ENCODE data around the gene CACNG8. TPM values are rescaled to one million over a fixed set of nuclear protein-coding genes. Genes with fewer than 3 reads are reported as not detected.

CACNG8 gene
- total and polyA plus RNA-seq, 7 donors, result under 0.01 to 0.03 TPM; not detected in 5

DNA sequence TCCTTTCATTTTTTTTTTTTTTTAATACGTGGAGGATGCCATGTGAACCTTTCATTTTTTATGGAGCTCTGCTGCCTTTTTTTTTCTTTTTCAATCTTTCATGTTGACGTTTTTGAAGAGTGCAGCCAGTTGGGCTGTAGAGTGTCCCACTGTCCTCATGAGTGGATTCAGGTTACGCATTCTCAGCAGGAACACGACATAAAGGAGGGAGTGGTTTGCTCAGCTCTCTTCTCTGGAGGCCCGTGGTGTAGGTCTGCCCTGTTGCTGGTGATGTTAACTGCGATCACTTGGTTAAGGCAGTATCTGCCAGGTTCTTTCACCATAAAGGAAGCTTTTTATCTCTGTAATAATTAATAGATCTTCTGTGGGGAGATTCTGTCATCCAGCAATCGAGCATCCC lies 26.7 kb upstream of the CACNG8 start:
- Histone ChIP-seq H3K27ac (no peak overlapping the region), H3K36me3 (no peaks in the 10 kb centered on the region), H3K4me3 (no peak overlapping the region), H3K9me3 (no peaks in the 10 kb centered on the region), H3K4me1 (no peaks in the 10 kb centered on the region), H3K27me3 (peaks cover 0 to 19% (median 4%) of the 10 kb centered on the region in 3 donors)
- 48 to 54% methylated on average over 7 of the region's 7 CpGs for WGBS, 2 donors
- DNase-seq, result no peak
- intact Hi-C loops (cut with DNase I), result no loop called here
- TF ChIP-seq EP300 (IDR thresholded peaks at IDR 0.05), result no peak
- no peak for TF ChIP-seq POLR2A (IDR thresholded peaks at IDR 0.05)
- TF ChIP-seq, protein P1, sequence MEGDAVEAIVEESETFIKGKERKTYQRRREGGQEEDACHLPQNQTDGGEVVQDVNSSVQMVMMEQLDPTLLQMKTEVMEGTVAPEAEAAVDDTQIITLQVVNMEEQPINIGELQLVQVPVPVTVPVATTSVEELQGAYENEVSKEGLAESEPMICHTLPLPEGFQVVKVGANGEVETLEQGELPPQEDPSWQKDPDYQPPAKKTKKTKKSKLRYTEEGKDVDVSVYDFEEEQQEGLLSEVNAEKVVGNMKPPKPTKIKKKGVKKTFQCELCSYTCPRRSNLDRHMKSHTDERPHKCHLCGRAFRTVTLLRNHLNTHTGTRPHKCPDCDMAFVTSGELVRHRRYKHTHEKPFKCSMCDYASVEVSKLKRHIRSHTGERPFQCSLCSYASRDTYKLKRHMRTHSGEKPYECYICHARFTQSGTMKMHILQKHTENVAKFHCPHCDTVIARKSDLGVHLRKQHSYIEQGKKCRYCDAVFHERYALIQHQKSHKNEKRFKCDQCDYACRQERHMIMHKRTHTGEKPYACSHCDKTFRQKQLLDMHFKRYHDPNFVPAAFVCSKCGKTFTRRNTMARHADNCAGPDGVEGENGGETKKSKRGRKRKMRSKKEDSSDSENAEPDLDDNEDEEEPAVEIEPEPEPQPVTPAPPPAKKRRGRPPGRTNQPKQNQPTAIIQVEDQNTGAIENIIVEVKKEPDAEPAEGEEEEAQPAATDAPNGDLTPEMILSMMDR (IDR thresholded peaks at IDR 0.05), result no peak
- no peak for TF ChIP-seq POLR2AphosphoS5 (IDR thresholded peaks at IDR 0.05)

DNA sequence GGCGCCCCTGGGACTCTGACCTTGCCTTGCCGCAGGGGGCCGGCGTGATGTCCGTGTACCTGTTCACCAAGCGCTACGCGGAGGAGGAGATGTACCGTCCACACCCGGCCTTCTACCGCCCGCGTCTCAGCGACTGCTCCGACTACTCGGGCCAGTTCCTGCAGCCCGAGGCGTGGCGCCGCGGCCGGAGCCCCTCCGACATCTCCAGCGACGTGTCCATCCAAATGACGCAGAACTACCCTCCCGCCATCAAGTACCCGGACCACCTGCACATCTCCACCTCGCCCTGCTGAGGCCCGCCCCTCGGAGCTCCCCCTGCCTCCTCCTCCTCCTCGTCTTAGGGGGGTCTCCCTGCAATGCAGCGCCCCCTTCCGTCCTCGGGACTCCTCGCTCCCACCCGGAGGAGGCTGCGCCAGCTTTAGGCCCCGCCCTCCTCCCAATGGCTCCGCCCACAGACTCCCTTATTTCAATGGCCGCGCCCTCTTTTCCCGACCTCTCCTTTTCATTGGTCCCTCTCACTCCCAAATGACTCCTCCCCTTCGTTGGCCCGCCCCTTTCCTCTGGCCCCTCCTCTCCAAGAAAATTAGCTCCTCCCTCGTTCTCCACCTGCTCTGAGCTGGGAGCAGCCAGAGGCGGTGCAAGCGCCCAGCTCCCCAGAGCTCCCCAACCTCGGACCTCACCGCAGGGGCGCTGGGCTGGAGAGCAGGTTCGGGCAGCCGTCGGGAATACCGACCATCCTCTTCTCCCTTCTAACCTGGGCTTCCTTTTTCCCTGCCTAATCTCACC lies 20.5 kb upstream of the CACNG8 start:
- no peak for TF ChIP-seq POLR2A (IDR thresholded peaks at IDR 0.05)
- TF ChIP-seq POLR2AphosphoS5 (IDR thresholded peaks at IDR 0.05), result no peak
- TF ChIP-seq, protein P1 (IDR thresholded peaks at IDR 0.05), result no peak
- no peak for TF ChIP-seq EP300 (IDR thresholded peaks at IDR 0.05)
- H3K4me3 ChIP-seq, result no peak overlapping the region
- H3K36me3 ChIP-seq, result no peaks in the 10 kb centered on the region
- DNase-seq, result no peak
- intact Hi-C loops (cut with DNase I), result no loop called here
- 7 to 20% methylated on average over 55 of the region's 55 CpGs for WGBS, 2 donors
- H3K27ac ChIP-seq, result no peak overlapping the region
- H3K4me1 ChIP-seq, result no peaks in the 10 kb centered on the region
- peaks cover 19 to 61% (median 35%) of the 10 kb centered on the region in 3 donors for H3K27me3 ChIP-seq
- peaks cover 0 to 5% (median 0%) of the 10 kb centered on the region in 4 donors for H3K9me3 ChIP-seq

DNA sequence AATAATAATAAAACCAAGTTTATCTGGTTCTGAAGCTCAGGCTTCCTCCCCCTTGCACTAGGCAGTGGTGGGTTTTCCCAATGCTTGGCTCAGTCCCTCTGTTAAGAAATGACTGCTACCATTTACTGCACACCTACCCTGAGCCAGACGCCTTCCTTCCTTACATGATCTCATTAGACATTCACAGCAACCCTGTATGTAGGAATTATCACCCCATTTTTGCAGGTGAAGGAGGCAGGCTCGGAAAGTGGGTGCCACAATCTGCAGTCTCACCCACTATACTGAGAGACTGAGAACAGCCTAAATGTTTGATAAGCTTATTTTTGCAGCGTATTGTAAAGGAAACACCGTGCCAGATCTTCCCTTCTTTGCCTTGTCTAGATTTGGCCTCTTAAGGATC lies 18.3 kb upstream of the CACNG8 start:
- TF ChIP-seq POLR2AphosphoS5 (IDR thresholded peaks at IDR 0.05) (no peak), EP300 (IDR thresholded peaks at IDR 0.05) (no peak), POLR2A (IDR thresholded peaks at IDR 0.05) (no peak)
- TF ChIP-seq, protein P1 (IDR thresholded peaks at IDR 0.05), result no peak
- WGBS, 2 donors, result 78% methylated on average over 4 of the region's 4 CpGs
- no peaks in the 10 kb centered on the region for H3K36me3 ChIP-seq
- H3K4me1 ChIP-seq, result no peaks in the 10 kb centered on the region
- no peak for DNase-seq
- H3K27ac ChIP-seq, result no peak overlapping the region
- intact Hi-C loops (cut with DNase I), result no loop called here
- H3K27me3 ChIP-seq, result peaks cover 19 to 74% (median 44%) of the 10 kb centered on the region in 3 donors
- H3K9me3 ChIP-seq, result peaks cover 0 to 5% (median 0%) of the 10 kb centered on the region in 4 donors
- no peak overlapping the region for H3K4me3 ChIP-seq

DNA sequence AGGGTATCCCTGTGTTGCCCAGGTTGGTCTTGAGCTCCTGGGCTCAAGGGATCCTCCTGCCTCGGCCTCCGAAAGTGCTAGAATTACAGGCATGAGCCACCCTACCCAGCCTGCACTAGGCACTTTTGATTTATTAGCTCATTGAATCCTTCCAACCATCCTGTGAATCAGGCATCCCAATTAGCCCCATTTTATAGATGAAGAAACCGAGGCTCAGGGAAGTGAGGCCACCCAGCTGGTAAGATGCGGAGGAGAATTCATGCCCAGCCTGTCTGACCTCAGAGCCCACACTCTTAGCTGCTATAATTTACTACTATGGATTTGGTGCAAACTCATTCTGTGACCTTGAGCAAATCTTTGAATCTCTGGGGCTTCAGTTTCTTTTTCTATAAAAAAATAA lies 17.8 kb upstream of the CACNG8 start:
- intact Hi-C loops (cut with DNase I), result no loop called here
- Histone ChIP-seq H3K4me3 (no peak overlapping the region), H3K36me3 (no peaks in the 10 kb centered on the region), H3K4me1 (no peaks in the 10 kb centered on the region), H3K9me3 (peaks cover 0 to 5% (median 0%) of the 10 kb centered on the region in 4 donors), H3K27ac (no peak overlapping the region), H3K27me3 (peaks cover 19 to 72% (median 46%) of the 10 kb centered on the region in 3 donors)
- WGBS, 2 donors, result 89 to 93% methylated on average over 4 of the region's 4 CpGs
- no peak for DNase-seq
- TF ChIP-seq POLR2A (IDR thresholded peaks at IDR 0.05), result no peak
- TF ChIP-seq, protein P1 (IDR thresholded peaks at IDR 0.05), result no peak
- no peak for TF ChIP-seq POLR2AphosphoS5 (IDR thresholded peaks at IDR 0.05)
- no peak for TF ChIP-seq EP300 (IDR thresholded peaks at IDR 0.05)
